GM12878 (cell line): ENCODE measurements around the gene C19orf12. TPM values are rescaled to one million over a fixed set of nuclear protein-coding genes. Genes with fewer than 3 reads are reported as not detected.

Experiments
- CBX5 ChIP-seq: sonication (generic); IDR thresholded peaks from 2 replicates; pipeline ENCODE4 v1.6.1; 2016; ENCODE audit warnings: low read depth, moderate library complexity, mild to moderate bottlenecking, inconsistent platforms
- CEBPB ChIP-seq, 2 experiments: fragments of 150-350 bp in 1 of 2; IDR thresholded peaks; 2 replicates each; pipeline ENCODE4 v1.6.1; 2012 to 2014; ENCODE audit warnings: low read depth in 2 of 2, low read length in 2 of 2, borderline replicate concordance in 1 of 2, inconsistent platforms in 1 of 2
- CHD1 ChIP-seq: IDR thresholded peaks from 2 replicates; pipeline ENCODE4 v1.6.1; 2012; ENCODE audit warnings: low read depth, low read length, improper control_type of control experiment
- HDAC2 ChIP-seq: fragments of 200-600 bp; sonication (generic); IDR thresholded peaks from 2 replicates; pipeline ENCODE4 v1.6.1; 2017
- IKZF2 ChIP-seq, 2 experiments: fragments of 450-650 bp; IDR thresholded peaks; 2 replicates each; pipeline ENCODE4 v1.6.1; 2017; ENCODE audit warnings: mild to moderate bottlenecking in 2 of 2, moderate library complexity in 2 of 2
- NBN ChIP-seq: fragments of 450-650 bp; IDR thresholded peaks from 2 replicates; pipeline ENCODE4 v1.6.1; 2016
- POU2F2 ChIP-seq: IDR thresholded peaks from 3 replicates; pipeline ENCODE4 v1.6.1; 2011; ENCODE audit warnings: low read depth, mild to moderate bottlenecking, low read length, borderline replicate concordance
- SP1 ChIP-seq: IDR thresholded peaks from one replicate; pipeline ENCODE4 v1.6.1; 2011; ENCODE audit warnings: low read depth, low read length
- SUPT20H ChIP-seq: IDR thresholded peaks from 2 replicates; pipeline ENCODE4 v1.6.1; 2011; ENCODE audit warnings: low read depth, mild to moderate bottlenecking, low read length, moderate library complexity, borderline replicate concordance; ENCODE audit not compliant: control insufficient read depth
- polyA plus RNA-seq, 11 experiments: library from polyadenylated mRNA; depleted of rRNA in 4 of 11; unstranded in 6 of 11; stranded (reverse) in 5 of 11; fragments of >200 nt; fragmentation: Nextera tagmentation in 4 of 11; fragmentation: Illumina TruSeq in 1 of 11; extraction: Ambion mirVana in 4 of 11; extraction: Trizol in 1 of 11; gene quantifications; 1 replicate in 1 of 11; 2 replicates in 10 of 11; pipeline versions ENCODE4 v1.2.1 to v1.2.3, GENCODE V29; 2011 to 2016; ENCODE audit warnings: inconsistent platforms in 2 of 11, missing spikeins in 2 of 11, low read depth in 1 of 11
- total RNA-seq, 4 experiments: library from RNA; depleted of rRNA in 3 of 4; stranded (reverse); fragments of >200 nt in 3 of 4; fragmentation: Illumina TruSeq in 1 of 4; extraction: Trizol in 1 of 4; gene quantifications; 2 replicates each; pipeline versions ENCODE4 v1.2.1 to v1.2.3, GENCODE V29; 2013 to 2021
- TF ChIP-seq, protein P1 (sequence below): fragments of 450-650 bp; formaldehyde crosslinking; IDR thresholded peaks from 2 replicates; pipeline ENCODE4 v1.4.0; 2022; ENCODE audit warnings: mild to moderate bottlenecking, moderate library complexity
- TF ChIP-seq, protein P2 (sequence below): IDR thresholded peaks from 2 replicates; pipeline ENCODE4 v1.6.1; 2012; ENCODE audit warnings: improper control_type of control experiment, low read depth, low read length; ENCODE audit not compliant: insufficient replicate concordance

C19orf12 gene
- total and polyA plus RNA-seq, 10 of the 15 experiments (the other 5 are each of a cell fraction or from before 2014, with no cell fraction given): 2.3 to 23.5 (median 20.3) TPM

DNA sequence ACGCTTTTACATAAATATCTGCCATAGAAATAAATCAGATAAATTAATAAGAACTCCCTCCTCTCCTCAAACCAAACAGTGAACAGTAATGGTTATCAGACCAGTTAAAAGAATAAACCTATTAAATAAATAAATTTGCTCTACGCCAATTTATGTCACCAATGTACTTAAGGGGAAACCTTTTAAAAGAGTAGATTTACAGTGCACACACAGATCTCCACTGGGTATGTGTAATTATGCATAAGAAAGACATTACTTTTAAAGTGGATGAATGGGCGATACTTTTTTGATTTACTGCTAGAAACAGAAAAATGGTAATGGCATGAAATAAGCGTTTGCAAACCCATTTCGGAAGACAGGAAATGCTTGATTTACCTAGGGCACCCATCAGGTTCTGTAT is 34.9 kb upstream of the C19orf12 start (continued):
- TF ChIP-seq, protein P1, sequence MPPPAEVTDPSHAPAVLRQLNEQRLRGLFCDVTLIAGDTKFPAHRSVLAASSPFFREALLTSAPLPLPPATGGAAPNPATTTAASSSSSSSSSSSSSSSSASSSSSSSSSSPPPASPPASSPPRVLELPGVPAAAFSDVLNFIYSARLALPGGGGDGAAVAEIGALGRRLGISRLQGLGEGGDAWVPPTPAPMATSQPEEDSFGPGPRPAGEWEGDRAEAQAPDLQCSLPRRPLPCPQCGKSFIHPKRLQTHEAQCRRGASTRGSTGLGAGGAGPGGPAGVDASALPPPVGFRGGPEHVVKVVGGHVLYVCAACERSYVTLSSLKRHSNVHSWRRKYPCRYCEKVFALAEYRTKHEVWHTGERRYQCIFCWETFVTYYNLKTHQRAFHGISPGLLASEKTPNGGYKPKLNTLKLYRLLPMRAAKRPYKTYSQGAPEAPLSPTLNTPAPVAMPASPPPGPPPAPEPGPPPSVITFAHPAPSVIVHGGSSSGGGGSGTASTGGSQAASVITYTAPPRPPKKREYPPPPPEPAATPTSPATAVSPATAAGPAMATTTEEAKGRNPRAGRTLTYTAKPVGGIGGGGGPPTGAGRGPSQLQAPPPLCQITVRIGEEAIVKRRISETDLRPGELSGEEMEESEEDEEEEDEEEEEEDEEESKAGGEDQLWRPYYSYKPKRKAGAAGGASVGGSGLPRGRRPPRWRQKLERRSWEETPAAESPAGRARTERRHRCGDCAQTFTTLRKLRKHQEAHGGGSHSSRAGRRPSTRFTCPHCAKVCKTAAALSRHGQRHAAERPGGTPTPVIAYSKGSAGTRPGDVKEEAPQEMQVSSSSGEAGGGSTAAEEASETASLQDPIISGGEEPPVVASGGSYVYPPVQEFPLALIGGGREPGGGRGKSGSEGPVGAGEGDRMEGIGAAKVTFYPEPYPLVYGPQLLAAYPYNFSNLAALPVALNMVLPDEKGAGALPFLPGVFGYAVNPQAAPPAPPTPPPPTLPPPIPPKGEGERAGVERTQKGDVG (CRISPR knock-in tag): no peak
- no peak for TF ChIP-seq IKZF2 (IDR thresholded peaks at IDR 0.05)
- TF ChIP-seq, protein P2, sequence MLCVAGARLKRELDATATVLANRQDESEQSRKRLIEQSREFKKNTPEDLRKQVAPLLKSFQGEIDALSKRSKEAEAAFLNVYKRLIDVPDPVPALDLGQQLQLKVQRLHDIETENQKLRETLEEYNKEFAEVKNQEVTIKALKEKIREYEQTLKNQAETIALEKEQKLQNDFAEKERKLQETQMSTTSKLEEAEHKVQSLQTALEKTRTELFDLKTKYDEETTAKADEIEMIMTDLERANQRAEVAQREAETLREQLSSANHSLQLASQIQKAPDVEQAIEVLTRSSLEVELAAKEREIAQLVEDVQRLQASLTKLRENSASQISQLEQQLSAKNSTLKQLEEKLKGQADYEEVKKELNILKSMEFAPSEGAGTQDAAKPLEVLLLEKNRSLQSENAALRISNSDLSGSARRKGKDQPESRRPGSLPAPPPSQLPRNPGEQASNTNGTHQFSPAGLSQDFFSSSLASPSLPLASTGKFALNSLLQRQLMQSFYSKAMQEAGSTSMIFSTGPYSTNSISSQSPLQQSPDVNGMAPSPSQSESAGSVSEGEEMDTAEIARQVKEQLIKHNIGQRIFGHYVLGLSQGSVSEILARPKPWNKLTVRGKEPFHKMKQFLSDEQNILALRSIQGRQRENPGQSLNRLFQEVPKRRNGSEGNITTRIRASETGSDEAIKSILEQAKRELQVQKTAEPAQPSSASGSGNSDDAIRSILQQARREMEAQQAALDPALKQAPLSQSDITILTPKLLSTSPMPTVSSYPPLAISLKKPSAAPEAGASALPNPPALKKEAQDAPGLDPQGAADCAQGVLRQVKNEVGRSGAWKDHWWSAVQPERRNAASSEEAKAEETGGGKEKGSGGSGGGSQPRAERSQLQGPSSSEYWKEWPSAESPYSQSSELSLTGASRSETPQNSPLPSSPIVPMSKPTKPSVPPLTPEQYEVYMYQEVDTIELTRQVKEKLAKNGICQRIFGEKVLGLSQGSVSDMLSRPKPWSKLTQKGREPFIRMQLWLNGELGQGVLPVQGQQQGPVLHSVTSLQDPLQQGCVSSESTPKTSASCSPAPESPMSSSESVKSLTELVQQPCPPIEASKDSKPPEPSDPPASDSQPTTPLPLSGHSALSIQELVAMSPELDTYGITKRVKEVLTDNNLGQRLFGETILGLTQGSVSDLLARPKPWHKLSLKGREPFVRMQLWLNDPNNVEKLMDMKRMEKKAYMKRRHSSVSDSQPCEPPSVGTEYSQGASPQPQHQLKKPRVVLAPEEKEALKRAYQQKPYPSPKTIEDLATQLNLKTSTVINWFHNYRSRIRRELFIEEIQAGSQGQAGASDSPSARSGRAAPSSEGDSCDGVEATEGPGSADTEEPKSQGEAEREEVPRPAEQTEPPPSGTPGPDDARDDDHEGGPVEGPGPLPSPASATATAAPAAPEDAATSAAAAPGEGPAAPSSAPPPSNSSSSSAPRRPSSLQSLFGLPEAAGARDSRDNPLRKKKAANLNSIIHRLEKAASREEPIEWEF: no peak
- no peak for TF ChIP-seq CEBPB (IDR thresholded peaks at IDR 0.05; ENCODE audit: borderline replicate concordance in 1 of 2, low read depth in 2 of 2, low read length in 2 of 2)
- no peak for TF ChIP-seq SP1
- no peak for TF ChIP-seq HDAC2
- TF ChIP-seq CBX5: no peak
- no peak for TF ChIP-seq SUPT20H
- no peak for TF ChIP-seq POU2F2
- TF ChIP-seq CHD1: no peak
- no peak for TF ChIP-seq NBN
